Measurements from ENCODE around the gene ARL17A.
"Not testable (repeated sequence)": the region's sequence is repeated elsewhere in the genome, so short reads cannot be mapped to it uniquely, and the experiment has no call there.

ARL17A gene

DNA sequence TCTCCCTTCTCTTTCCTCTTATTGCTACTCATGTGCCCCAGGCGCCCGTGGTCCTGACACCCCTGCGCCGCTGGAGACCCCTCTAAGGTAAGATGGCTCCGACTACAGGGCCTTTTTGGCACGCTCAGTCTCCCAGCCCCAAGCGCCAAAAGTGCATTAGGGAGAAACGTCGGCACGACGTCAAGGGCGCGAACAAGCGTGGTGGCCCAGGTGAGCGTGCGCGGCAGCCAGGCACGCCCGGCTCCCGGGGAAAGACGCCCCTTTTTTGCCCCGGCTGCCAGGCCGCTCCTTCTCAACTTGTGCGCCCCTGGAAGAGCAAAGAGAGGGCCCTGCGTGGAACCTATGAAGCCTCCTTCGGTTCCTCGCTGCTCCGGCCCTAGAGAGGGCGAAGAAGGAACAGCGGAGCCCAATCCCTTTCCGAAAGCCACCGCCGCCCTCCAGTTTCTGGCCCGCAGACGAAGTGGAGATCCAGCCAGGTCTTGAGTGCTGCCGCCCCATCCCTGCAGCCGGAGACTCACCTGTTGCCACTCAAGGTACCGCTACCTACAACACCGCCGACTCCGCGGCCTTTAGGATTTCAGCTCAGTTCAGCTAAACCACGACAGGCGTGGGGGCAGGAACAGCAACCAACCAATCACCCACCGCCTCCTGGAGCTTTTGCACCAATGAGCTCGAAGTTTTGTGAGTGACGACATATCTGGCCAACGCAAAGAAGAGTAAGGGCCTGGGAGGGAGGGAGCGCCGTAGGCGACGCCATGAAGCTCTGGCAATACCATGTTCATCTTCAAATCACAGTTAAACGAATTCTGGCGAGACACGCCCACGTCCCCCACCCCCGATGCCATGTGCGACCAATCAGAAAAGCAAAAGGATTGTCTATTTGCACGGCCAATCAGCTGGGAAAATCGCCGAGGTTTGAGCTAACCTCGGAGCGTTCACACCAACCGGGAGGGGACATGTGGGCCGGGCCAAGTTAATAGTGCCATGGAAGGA is at the start of gene ARL17A:
Gene ARL17A (minus strand): TSS at position 609 of the 993 bp plus-strand sequence. CDS start 3,369 bp downstream, outside the sequence.
- DNase-seq (ENCODE audit: low spot score), result not testable (repeated sequence)

DNA sequence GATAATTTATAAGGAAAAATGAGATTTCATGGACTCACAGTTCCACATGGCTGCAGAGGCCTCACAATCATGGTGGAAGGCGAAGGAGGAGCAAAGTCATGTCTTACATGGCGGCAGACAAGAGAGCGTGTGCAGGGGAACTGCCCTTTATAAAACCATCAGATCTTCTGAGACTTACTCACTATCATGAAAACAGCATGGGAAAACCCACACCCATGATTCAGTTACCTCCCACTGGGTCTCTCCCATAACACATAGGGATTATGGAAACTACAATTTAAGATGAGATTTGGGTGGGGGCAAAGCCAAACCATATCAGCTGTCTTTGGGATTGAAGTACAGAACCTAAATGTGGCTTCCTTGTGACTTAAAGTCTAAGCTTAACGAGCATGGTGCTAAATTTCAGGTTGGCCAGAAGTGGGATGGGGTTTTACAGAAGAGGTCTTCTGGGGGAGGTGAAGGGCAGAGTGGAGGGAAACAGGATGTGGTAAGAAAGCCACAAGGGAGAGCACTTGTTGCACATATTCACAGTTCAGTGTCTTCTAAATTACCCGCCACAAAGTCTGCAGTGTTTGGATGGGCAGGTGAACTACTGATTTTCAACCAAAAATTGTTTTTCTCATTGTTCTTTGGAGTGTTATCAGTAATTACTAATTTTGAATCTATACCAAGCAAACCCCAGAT is 49.4 kb upstream of the ARL17A start:
- DNase-seq (ENCODE audit: low spot score), result not testable (repeated sequence)

DNA sequence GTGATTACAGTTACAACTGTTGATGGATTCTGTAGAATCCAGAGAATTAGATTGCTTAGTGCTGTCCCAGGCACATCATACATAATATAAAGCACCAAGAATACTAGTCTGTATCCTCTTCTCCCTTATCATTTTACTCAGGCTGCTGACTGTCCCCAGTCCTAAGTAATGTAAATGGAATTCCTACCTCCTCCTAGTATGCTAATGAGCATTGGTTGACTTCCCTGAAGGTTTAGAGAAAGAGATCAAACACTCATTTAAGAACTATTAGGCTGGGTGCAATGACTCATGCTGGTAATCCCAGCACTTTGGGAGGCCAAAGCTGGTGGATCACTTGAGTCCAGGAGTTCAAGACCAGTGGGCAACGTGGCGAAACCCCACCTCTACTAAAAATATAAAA is 48.0 kb upstream of the ARL17A start:
- DNase-seq (ENCODE audit: low spot score), result not testable (repeated sequence)

DNA sequence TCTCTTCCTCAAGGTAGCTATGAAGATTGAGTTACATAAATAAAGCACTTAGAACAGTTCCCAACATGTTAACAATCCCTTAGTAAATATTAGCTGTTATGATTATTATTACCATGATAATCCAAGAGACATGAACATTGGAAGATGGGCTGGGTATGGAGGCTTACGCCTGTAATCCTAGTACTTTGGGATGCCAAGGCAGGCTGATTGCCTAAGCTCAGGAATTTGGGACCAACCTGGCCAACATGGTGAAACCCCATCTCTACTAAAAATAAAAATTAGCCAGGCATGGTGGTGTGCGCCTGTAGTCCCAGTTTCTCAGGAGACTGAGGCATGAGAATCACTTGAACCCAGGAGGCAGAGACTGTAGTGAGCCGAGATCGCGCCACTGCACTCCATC is 45.2 kb upstream of the ARL17A start:
- DNase-seq (ENCODE audit: low spot score), result not testable (repeated sequence)

DNA sequence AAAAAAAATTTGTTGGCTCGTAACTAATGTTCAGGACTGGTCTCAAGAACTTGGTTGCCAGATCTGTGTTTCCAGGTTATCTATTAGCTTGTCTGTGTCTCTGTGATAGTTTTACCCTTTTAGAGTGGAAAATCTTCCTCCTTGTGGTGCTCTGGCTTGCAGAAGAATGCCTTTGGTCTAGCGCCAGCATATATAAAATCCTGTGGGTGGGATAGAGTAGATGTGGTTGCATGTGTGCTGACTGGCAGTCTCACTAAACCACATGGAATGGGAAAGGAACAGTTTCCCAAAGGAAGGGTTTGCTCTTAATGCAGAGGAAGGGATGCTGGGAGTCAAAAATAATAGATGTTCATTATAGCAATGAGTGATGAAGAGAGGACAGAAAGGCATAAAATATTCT is 44.3 kb upstream of the ARL17A start:
- DNase-seq (ENCODE audit: low spot score), result not testable (repeated sequence)

DNA sequence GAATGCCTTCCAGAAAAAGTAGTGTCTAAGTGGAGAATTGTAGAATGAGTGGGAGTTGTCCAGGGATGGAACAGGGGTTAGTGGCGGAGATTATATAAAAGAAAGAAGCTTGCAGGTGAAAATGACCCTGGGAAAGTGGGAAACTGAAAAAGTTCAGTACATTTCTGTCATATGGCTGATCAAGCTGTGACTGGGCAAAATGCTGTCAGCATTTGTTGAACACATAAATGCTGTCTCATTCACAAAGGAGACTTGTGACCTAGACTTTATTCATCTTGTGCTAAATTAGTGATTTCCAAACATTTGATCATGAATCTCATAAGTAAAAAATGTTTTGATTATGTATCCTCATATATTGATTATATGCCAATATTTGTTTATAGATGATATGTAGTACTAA is 39.5 kb upstream of the ARL17A start:
- DNase-seq (ENCODE audit: low spot score), result not testable (repeated sequence)

DNA sequence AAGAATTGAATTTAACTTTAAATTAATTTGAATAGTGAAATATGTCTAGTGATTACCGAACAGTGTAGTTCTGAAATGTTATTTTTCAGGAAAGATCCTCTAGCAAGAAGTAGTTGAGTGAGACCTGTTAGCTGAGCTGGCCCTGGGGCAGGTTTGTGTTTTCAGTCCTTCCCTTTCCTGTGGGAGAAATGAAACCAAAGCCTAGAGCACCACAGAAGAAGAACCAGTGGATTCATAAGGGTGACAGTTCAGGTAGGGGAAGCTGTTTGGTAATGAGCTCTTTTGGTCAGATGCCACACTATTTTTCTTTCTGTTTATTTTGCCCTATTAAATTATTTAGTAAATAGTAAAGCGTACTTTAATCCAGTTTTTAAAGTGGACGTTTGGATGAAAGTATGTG is 37.6 kb upstream of the ARL17A start:
- not testable (repeated sequence) for DNase-seq (ENCODE audit: low spot score)

DNA sequence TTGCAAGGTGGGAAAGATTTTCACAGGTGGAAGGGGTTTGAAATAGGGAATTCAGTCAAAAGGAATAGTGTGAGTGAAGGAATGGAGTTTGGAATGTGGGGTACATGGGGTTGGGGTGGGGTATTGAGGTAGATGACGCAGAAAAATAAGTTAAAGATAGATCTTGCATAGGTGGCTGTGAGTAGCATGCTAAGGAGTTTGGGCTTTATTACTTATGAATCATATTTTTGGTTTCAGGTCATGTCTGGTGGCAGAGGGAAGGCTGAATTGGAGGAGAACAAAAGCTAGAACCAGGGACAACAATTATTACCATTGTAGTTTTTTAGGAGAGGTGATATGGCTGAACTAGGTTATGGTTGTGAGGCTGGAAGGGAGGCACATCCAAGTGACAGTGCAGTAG is 34.4 kb upstream of the ARL17A start:
- not testable (repeated sequence) for DNase-seq (ENCODE audit: low spot score)

DNA sequence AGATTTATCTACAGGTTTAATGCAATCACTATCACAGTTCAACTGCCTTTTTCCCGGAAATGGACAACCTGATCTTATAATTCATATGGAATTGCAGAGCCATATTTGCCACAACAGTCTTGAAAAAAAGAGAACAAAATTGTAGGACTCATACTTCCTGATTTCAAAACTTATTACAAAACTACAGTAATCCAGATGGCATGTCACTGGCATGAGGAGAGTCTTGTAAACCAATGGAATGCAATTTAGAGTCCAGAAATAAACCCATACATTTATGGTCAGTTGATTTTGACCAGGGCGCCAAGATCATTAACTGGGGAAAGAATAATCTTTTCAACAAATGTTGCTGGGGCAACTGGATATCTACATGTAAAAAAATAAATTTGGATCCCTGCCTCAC is 31.8 kb upstream of the ARL17A start:
- DNase-seq (ENCODE audit: low spot score), result not testable (repeated sequence)

DNA sequence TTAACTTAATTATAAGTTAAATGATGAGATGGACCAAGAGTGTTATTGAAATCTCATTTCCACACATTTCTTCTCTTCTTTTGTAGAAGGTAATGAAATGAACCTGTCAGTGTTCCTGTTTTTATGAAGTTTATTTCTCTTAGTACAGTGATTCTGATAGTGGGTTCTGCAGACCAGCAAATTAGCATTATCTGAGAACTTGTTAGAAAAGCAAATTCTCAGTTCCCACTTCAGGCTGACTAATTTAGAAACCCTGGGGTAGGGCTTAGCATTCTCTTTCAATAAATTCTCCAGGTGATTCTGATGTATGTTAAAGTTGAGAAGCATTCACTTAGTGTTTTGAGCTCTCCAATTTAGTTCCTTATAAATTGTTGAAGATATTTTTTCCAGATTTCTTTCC is 23.6 kb upstream of the ARL17A start:
- not testable (repeated sequence) for DNase-seq (ENCODE audit: low spot score)

DNA sequence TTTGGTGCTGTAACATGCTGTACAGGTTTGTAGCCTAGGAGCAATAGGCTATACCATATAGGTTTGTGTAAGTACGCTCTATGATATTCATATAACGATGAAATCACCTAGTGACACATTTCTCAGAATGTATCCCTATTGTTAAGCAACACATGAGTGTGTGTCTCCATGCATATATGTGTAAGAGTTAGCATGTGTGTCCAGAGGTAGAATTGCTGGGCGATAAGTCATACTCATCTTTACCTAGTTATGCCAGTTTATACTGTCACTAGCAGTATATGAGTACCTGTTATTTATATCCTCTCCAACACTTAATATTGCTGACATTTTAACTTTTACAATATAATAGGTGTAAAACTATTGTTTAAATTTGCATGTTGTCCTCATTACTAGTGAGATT is 21.3 kb upstream of the ARL17A start:
- not testable (repeated sequence) for DNase-seq (ENCODE audit: low spot score)

DNA sequence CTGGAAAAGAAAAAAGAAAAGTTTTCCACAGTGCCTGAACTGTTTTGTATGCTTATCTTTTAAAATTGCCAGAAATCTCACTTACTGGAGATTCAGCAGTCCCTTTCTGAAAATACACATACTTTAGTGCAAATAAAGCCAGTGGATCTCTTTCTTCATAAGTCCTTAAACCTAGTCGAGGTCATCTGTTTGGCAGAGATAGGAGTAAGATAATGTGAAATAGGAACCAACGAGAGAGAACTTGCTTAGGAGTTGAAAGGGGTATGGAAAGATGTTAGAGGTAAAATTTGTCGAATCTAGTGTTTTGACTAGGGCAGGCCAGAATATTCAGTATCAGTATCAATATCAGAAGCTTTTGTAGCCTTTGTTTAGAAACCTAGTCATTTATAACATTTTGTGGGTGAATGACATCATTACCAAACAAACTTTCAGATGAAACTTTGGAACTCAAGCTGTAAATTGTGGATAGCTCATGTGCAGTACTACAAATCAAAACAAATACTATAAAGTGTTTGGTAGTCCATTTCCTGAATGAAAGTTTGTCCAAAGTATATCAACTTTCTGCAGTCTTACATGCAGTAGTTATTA is 18.9 kb upstream of the ARL17A start:
- DNase-seq (ENCODE audit: low spot score), result not testable (repeated sequence)

DNA sequence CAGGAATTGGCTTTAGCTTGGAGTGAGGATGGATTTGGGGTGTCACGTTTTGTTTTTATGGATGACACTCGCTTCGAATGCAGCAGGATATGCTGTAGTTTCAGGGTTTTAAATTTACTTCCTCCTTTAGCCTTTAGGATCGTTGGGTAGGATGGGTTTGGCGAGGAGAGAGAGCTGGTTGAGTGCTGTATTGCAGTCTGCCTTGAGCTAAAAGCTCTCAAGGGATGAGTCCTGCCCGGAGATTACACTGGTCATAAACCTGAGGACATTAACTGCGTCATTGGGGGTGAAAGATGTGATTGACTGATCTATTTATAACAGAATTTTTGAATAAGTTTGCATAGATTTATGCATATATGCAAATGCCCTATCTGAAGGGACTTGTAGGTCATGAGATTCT is 11.8 kb upstream of the ARL17A start:
- DNase-seq (ENCODE audit: low spot score), result not testable (repeated sequence)

DNA sequence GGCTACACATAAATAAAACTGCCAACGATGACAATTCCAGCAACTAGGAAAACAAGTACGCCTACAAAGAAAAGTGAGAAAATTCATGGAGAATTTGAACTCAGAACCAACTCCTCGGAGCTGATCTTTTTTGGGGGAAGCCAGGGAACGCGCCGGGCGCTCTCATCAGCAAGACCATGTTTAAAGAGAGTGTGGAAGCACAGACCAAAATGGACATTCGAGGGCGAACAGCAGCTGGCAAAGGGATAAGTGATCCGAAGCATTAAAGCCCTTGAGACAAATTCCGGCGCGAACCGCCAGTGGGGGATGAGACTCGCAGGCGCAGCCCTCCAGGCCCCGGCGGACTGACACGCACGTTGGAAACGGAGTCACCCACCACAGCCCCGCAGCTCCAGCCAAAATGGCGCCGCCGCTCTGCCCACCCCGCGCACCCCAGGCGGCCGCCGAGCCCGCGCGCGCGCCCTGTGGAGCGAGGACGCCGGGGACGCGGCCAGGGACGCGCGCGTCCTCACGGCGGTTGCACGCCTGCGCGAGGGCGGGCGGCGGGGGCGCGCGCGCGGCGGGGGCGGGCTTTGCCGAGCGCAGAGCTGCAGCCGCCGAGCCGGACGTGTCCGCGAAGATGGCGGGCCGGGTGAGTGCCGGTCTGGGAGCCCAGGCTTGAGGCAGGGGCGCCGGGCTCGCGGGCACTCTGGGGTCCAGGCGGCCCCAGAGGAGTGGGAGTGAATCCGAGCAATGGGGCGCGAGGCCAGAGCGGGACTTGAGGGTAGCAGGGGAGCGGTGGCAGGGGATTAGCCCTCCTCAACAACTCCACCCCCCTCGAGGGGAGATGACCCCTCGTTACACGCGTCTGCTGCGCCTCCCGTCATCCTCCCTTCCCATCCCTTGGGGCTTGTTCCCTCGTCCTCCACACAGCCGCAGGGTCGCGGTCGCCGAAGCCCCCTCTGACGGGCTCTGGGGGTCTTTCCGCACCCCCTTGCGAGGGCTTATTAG is 11.0 kb upstream of the ARL17A start, which contains the start of gene NSF:
Gene NSF (plus strand): TSS at position 513 of the 990 bp plus-strand sequence. CDS start 107 bp downstream, at position 620.
- DNase-seq (ENCODE audit: low spot score), result not testable (repeated sequence)

DNA sequence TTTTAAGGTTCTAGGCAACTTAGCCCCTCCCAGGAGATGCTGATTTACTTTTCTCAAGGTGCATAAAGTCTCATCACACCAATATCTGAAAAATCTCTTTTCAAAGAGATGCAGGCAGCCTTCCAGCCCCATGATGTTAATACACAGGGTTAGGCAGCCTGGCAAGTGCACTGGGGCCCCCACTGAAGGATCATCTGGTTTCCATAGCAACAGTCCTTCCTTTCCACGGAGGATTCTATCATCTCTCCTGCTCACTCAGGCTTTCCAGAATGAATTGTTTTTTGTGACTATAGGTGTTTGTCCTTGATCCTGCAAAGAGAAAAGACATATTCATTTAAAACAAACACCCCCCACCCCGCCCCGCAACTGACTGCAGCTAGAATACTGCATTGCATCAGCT is 6.0 kb upstream of the ARL17A start:
- not testable (repeated sequence) for DNase-seq (ENCODE audit: low spot score)

DNA sequence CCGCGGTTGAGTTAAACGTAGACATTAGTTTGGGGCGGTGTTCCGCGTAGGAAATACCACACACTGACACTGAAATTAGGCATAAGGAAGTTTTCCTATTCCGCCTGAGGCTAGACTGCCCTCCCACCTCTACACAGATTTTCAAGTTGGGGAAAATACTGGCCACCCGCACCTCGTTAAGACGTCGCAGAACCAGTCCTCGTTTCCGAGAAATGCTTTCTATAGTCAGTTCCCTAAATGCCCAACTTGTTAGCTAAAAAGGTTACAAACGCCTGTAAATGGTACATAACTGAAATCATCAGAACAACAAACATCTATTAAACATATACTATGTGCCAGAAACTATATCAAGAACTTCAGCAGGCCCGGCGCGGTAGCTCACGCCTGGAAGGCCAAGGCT is 591 bp upstream of the ARL17A start:
- DNase-seq (ENCODE audit: low spot score), result not testable (repeated sequence)

DNA sequence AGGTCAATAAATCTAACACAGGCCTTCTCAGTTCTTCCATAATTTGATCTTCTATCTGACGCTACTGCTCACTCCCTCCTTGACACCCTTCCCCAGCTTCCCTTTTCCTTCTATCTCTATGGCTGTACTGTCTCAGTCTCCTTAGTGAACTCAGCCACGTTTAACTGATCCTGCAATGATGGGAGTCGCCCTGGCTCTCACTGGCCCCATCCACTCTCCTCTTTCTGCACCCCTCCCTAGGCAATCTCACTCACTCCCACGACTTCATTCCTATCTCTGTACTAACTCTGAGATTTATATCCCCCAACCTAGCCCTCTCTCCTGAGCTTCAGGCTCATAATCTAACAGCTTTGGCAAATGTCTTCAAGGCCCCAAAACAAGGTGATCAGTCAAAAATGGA is 7.7 kb downstream of the ARL17A start:
- not testable (repeated sequence) for DNase-seq (ENCODE audit: low spot score)

DNA sequence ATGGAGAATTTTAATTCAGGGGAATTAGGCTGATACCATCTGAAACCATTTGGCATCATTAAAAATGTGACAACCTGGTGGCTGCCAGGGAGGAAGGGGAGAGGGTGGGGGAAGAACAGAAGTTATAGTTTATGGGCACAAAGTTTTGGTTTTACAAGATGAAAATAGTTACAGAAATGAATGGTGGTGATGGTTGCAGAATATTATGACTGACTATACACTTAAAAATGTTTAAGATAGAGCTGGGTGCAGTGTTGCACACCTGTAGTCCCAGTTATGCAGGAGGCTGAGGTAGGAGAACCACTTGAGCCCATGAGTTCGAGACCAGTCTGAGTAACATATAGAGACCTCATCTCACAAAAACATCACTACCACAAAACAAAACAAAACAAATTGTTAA is 12.5 kb downstream of the ARL17A start:
- DNase-seq (ENCODE audit: low spot score), result not testable (repeated sequence)

DNA sequence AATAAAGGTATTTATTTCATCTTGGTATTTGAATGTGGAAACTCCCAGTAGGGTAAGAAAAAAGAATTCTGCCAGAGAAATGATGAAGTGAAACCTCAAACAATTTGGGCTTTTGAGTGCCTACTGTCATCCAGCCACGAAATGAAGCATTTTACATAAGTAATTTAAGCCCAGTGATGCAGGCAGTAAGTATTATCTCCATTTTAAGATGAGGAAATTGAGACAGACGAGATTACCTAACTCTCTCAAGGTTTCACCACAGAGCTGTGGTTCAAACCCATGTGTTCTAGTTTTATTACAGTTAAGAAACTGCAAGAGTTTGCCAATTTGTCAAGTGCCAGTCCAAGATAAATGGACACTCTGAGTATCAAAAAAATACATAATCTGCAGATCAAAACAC is 13.2 kb downstream of the ARL17A start:
- not testable (repeated sequence) for DNase-seq (ENCODE audit: low spot score)

DNA sequence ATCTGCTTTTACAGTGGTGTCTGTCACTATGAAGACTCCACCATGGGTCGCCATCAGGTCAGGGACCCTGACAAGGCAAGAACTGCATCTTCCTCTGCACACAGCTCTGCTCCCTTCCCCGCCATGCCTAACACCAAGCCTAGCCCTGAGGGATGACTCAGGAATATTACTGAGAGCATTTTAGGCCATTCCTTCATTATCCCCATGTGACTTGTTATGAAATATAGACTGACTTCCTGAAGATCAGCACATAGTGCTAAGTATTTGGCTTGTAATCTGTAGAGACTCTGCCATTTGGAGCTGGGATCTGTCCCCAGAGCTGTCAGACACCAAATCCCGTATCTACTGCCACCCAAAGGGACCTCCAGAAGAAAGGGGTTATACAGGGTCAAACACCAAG is 19.4 kb downstream of the ARL17A start:
- DNase-seq (ENCODE audit: low spot score), result not testable (repeated sequence)

DNA sequence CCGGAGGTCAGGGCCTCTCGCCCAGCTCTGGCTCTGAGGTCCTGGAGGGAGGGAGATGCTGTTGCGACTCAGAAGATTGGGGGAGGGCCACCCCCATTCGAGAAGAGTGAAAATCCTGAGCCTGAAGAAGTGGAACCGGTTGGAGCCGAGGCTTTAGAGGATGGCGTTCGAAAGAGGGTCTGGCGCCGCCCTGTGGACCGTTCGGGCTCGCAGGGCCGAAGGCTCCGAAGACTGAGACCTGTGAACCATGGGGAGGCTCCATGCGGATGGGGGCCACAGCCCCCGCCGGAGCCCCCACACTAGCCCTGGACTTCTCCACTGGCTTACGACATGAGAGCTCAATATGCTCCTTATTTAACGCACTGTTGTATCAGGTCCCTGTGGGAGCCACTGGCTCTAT is 20.3 kb downstream of the ARL17A start:
- not testable (repeated sequence) for DNase-seq (ENCODE audit: low spot score)

All from cerebellar cortex (tissue), 1 donor.